Duodenal mucosa (tissue), 2 donors: ENCODE measurements around the gene CLRN3.

Source experiments
- H3K27ac ChIP-seq: one replicate; pipeline ENCODE4 v1.7.0; 2013; ENCODE audit warnings: low read depth, low read length
- H3K27me3 ChIP-seq, 2 donors: one replicate each; pipeline ENCODE4 v1.7.0; 2013; ENCODE audit warnings: low read length in 2 of 2, control low read depth in 1 of 2; ENCODE audit not compliant: insufficient read depth in 2 of 2, control insufficient read depth in 1 of 2
- H3K36me3 ChIP-seq, 2 donors: one replicate each; pipeline ENCODE4 v1.7.0; 2013; ENCODE audit warnings: low read length in 2 of 2, control low read depth in 1 of 2; ENCODE audit not compliant: insufficient read depth in 2 of 2, control insufficient read depth in 1 of 2
- H3K4me1 ChIP-seq, 2 donors: one replicate each; pipeline ENCODE4 v1.7.0; 2013; ENCODE audit warnings: low read length in 2 of 2, control low read depth in 1 of 2; ENCODE audit not compliant: insufficient read depth in 2 of 2, control insufficient read depth in 1 of 2
- H3K4me3 ChIP-seq, 2 donors: one replicate each; pipeline ENCODE4 v1.7.0; 2013; ENCODE audit warnings: low read length in 2 of 2, low read depth in 1 of 2
- H3K9ac ChIP-seq, 2 donors: one replicate each; pipeline ENCODE4 v1.7.0; 2013; ENCODE audit warnings: low read length in 2 of 2, low read depth in 1 of 2
- H3K9me3 ChIP-seq, 2 donors: one replicate each; pipeline ENCODE4 v1.7.0; 2013; ENCODE audit warnings: low read length in 2 of 2, control low read depth in 1 of 2; ENCODE audit not compliant: control insufficient read depth in 1 of 2

Gene CLRN3

GRCh38 chr10:127834221-127834620, 58.5 kb downstream of the CLRN3 start:
- Histone ChIP-seq H3K4me1 (no peaks in the 10 kb centered on the region), H3K36me3 (no peaks in the 10 kb centered on the region), H3K27ac (no peak overlapping the region), H3K9ac (no peak overlapping the region), H3K9me3 (no peaks in the 10 kb centered on the region), H3K27me3 (no peaks in the 10 kb centered on the region), H3K4me3 (no peak overlapping the region)

- H3K4me1 ChIP-seq = no peaks in the 10 kb centered on the region
- H3K4me3 ChIP-seq = no peak overlapping the region
- H3K27me3 ChIP-seq = no peaks in the 10 kb centered on the region
- H3K9ac ChIP-seq = no peak overlapping the region
- no peaks in the 10 kb centered on the region for H3K9me3 ChIP-seq
- no peaks in the 10 kb centered on the region for H3K36me3 ChIP-seq
- H3K27ac ChIP-seq = no peak overlapping the region
Measured at GRCh38 chr10:127833804-127834203, 58.9 kb downstream of the CLRN3 start.

GRCh38 chr10:127832501-127832900, 60.2 kb downstream of the CLRN3 start:
- H3K9ac ChIP-seq = no peak overlapping the region
- H3K4me1 ChIP-seq = no peaks in the 10 kb centered on the region
- H3K9me3 ChIP-seq = no peaks in the 10 kb centered on the region
- H3K27me3 ChIP-seq = no peaks in the 10 kb centered on the region
- no peaks in the 10 kb centered on the region for H3K36me3 ChIP-seq
- no peak overlapping the region for H3K4me3 ChIP-seq
- no peak overlapping the region for H3K27ac ChIP-seq

- Histone ChIP-seq H3K4me1 (no peaks in the 10 kb centered on the region), H3K9ac (no peak overlapping the region), H3K27ac (no peak overlapping the region), H3K27me3 (no peaks in the 10 kb centered on the region), H3K4me3 (no peak overlapping the region), H3K9me3 (no peaks in the 10 kb centered on the region), H3K36me3 (no peaks in the 10 kb centered on the region)
Measured at GRCh38 chr10:127830414-127830813, 62.3 kb downstream of the CLRN3 start.
